Pancreas (tissue), 10 donors: Measurements from ENCODE around the gene SRMS. TPM values are rescaled to one million over a fixed set of nuclear protein-coding genes. Genes with fewer than 3 reads are reported as not detected.
A peak's percentile ranks its signal among the peaks of the same experiment; 100 is the strongest.

Experiments
- ATAC-seq, 4 donors: fragments of 200-7000 bp; cut with Tn5 transposase; one replicate each; pipeline versions ENCODE4 v1.8.0 to v1.9.1; 2020; ENCODE audit warnings: mild to moderate bottlenecking in 4 of 4, moderate library complexity in 4 of 4
- DNase-seq, 6 donors: peaks; one replicate each; pipeline ENCODE4 v3.0.0-alpha.2; 2020
- FAIRE-seq: peaks from 2 replicates; lab custom pipeline; 2012; peaks lifted over from hg19 to GRCh38; lab: Jason Lieb, UNC
- H3K27ac ChIP-seq, 4 donors: fragments of 200-600 bp; sonication (generic); 1 replicate in 3 of 4; 2 replicates in 1 of 4; pipeline versions ENCODE4 v1.5.0 to v1.8.0; 2020
- H3K27me3 ChIP-seq, 4 donors: fragments of 200-600 bp; one replicate each; pipeline ENCODE4 v1.8.0; 2021
- H3K36me3 ChIP-seq, 3 donors: fragments of 200-600 bp; sonication (generic) in 1 of 3; one replicate each; pipeline versions ENCODE4 v1.5.0 to v1.8.0; 2020 to 2021
- H3K4me1 ChIP-seq, 3 donors: fragments of 200-600 bp; one replicate each; pipeline ENCODE4 v1.8.0; 2021
- H3K4me3 ChIP-seq, 4 donors: fragments of 200-600 bp; sonication (generic) in 2 of 4; one replicate each; pipeline versions ENCODE4 v1.5.0 to v1.8.0; 2020 to 2021
- H3K9me3 ChIP-seq, 4 donors: fragments of 200-600 bp; one replicate each; pipeline ENCODE4 v1.8.0; 2021
- CTCF ChIP-seq, 4 donors: fragments of 200-600 bp; sonication (generic) in 3 of 4; IDR thresholded peaks; one replicate each; pipeline versions ENCODE4 v1.5.0 to v1.8.0; 2021; ENCODE audit warnings: antibody characterized with exemption in 4 of 4
- WGBS, 2 donors: extraction: QIAGEN DNeasy Blood & Tissue Kit; methylation state at CpG; one replicate each; pipeline ENCODE4 v1.1.7; 2013; 5-methylcytosine and 5-hydroxymethylcytosine counted together
- intact Hi-C, 3 donors: fragments of 100-400 bp; cut with DNase I; formaldehyde crosslinking; loops; one replicate each; pipeline versions ENCODE4 v1.11.1 to v1.14.2; 2022
- polyA plus RNA-seq, 2 donors: library from polyadenylated mRNA; stranded (reverse); fragments of 200-250 nt; gene quantifications; one replicate each; pipeline ENCODE4 v1.2.3, GENCODE V29; 2013
- total RNA-seq, 6 donors: library from RNA; stranded (reverse); fragmentation: NEBNext Ultra II Directional in 4 of 6; extraction: Animal tissue kit (Norgen Biotek cat#: 25700) in 4 of 6; gene quantifications; one replicate each; pipeline versions ENCODE4 v1.2.1 to v1.2.4, GENCODE V29; 2021 to 2023
- donor health status: healthy with polysubstance abuse.
- donor health status: DM: no; HTN: no; CAD: no; lungs with moderate emphysema.
- donor health status: DM: no; HTN: no; CAD: no.
- donor health status: control.
- donor health status: control.
- donor health status: Bipolar disorder and iron deficiency.
- donor health status: DM: yes; HTN: yes; CAD: no.
- donor health status: DM: no; HTN: no; CAD: no.
- donor health status: DM: no; HTN: no; CAD: no.
- donor health status: DM: yes; HTN: yes; CAD: no.

The SRMS gene
- total and polyA plus RNA-seq, 8 donors, result not detected

GRCh38 chr20:63565699-63566335 lies 18.3 kb upstream of the SRMS start:
- no peaks in the 10 kb centered on the region for H3K9me3 ChIP-seq
- H3K36me3 ChIP-seq, result peaks cover 0 to 20% (median 0%) of the 10 kb centered on the region in 3 donors
- FAIRE-seq (no peak), DNase-seq (no peak), ATAC-seq (no peak)
- intact Hi-C loops, result no loop called here
- H3K4me1 ChIP-seq, result no peaks in the 10 kb centered on the region
- TF ChIP-seq CTCF (IDR thresholded peaks at IDR 0.05), result no peak
- no peak overlapping the region for H3K27ac ChIP-seq
- 95 to 96% methylated on average over 43 of the region's 43 CpGs for WGBS, 2 donors
- H3K4me3 ChIP-seq, result no peak overlapping the region
- H3K27me3 ChIP-seq, result no peaks in the 10 kb centered on the region

DNA sequence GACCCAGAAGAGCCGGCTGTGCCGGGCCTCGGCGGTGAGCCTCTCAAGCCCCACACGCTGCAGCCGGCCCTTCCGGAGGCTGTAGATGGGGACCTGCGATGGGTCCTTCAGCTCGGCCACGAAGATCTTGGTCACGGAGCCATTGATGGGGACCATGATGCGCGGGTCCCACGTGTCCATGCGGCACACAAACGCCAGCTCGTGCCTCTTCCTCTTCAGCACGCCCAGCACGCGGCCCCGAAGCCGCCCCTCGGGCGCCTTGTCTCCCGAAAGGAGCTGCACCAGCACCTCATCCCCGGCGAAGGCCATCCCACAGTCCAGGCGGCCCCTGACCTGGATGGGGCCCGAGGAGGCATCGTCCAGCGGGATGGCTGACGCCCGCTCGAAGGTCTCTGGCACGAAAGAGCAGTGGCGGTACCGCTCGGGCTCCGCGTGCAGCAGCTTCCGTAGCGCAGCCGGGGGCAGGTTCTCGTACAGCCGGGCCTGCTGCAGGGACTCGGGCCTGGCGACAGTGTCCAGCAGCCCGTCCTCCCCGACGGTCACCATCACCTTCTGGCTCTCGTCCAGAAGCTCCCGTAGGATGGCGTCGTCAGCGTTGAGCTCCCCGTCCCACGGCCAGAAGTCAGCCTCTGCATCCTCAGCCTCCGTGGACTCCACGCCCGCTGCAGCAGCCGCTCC lies 17.6 kb upstream of the SRMS start:
- no peak for FAIRE-seq
- H3K27ac ChIP-seq, result no peak overlapping the region
- peak in 1 of 6 donors; percentile 76 for DNase-seq
- intact Hi-C loops, result no loop called here
- ATAC-seq, result no peak
- no peaks in the 10 kb centered on the region for H3K9me3 ChIP-seq
- WGBS, 2 donors, result 95 to 97% methylated on average over 58 to 61 of the region's 61 CpGs
- peaks cover 0 to 26% (median 0%) of the 10 kb centered on the region in 3 donors for H3K36me3 ChIP-seq
- no peak overlapping the region for H3K4me3 ChIP-seq
- TF ChIP-seq CTCF (IDR thresholded peaks at IDR 0.05), result no peak
- H3K4me1 ChIP-seq, result no peaks in the 10 kb centered on the region
- no peaks in the 10 kb centered on the region for H3K27me3 ChIP-seq

GRCh38 chr20:63564036-63564810 lies 16.7 kb upstream of the SRMS start:
- H3K36me3 ChIP-seq, result peaks cover 0 to 31% (median 0%) of the 10 kb centered on the region in 3 donors
- DNase-seq (peak in 1 of 6 donors; percentile 73), FAIRE-seq (no peak), ATAC-seq (no peak)
- no peaks in the 10 kb centered on the region for H3K4me1 ChIP-seq
- no peaks in the 10 kb centered on the region for H3K27me3 ChIP-seq
- no peak for TF ChIP-seq CTCF (IDR thresholded peaks at IDR 0.05)
- no peak overlapping the region for H3K27ac ChIP-seq
- 95% methylated on average over 62 of the region's 62 CpGs for WGBS, 2 donors
- intact Hi-C loops, result no loop called here
- no peak overlapping the region for H3K4me3 ChIP-seq
- no peaks in the 10 kb centered on the region for H3K9me3 ChIP-seq

- Histone ChIP-seq H3K4me1 (no peaks in the 10 kb centered on the region), H3K9me3 (no peaks in the 10 kb centered on the region), H3K27ac (no peak overlapping the region), H3K4me3 (no peak overlapping the region), H3K36me3 (peaks cover 0 to 31% (median 0%) of the 10 kb centered on the region in 3 donors), H3K27me3 (no peaks in the 10 kb centered on the region)
- DNase-seq (peak in 1 of 6 donors; percentile 67), FAIRE-seq (no peak), ATAC-seq (no peak)
- intact Hi-C loops, result no loop called here
- no peak for TF ChIP-seq CTCF (IDR thresholded peaks at IDR 0.05)
- WGBS, 2 donors, result 92 to 93% methylated on average over 48 to 55 of the region's 55 CpGs
Measured at GRCh38 chr20:63563225-63563935, 15.8 kb upstream of the SRMS start.
